NOMO-1 treated with dmso at 0.1 percent for 144 hours (cell line): ENCODE data around the gene BAG5.
A peak's percentile ranks its signal among the peaks of the same experiment; 100 is the strongest.

Experiments used
- DNase-seq: peaks from one replicate; lab custom pipeline; 2025; ENCODE audit not compliant: unreplicated experiment; lab: John Stamatoyannopoulos, UW

The BAG5 gene

DNA sequence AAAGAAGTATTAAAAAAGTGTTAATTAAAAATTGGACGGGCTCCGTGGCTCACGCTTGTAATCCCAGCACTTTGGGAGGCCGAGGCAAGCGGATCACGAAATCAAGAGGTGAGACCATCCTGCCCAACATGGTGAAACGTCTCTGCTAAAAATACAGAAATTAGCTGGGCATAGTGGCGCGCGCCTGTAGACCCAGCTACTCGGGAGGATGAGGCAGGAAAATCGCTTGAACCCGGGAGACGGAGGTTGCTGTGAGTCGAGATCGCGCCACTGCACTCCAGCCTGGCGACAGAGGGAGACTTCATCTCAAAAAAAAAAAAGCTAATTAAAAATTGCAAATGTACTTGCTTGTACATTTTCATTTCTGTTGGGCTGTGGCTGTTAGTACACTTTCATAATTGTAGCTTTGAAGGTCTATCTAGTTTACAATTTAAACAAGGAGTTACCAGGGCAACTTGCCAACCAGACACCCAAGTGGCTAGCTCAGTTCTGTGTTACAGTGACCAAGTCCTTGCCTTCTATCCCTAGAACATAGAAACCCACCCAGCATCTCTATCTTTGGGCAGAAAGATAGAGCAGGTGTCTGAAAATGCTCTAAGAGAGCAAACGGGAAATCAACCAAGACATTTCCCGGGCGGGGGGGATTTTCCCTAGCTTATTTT is 1.5 kb upstream of the BAG5 start:
- no peak for DNase-seq

DNA sequence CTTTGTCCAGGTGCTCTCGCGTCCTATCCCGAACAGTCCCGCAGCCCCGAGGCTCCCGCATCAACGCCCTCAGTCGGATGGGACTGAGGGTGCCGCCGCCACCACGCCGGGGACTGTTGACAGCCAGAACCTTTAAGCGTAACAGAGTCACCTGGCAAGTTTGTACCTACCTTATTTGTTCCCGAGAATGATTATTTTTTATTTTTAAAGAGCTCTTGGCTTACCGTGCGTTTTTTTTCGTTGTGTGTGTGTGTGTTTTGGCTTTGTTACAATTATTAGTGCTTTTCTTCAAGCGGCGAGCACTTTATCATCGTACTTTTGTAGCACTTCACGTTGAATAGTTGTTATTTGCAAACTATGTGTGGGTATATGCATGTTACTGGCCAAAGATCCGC is 766 bp upstream of the BAG5 start:
- no peak for DNase-seq

DNA sequence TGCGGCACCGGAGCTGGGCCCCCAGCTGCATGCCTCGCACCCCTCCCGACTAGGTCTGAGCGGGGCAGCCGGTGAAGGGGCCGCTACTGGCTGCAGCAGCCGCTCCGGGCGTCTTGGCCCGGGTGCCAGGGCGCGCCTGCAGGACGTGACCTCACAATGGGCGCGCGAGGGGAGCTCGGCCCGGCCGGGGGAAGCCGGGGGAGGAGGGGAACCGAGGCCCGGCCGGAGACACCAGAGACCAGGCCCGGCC is 353 bp downstream of the BAG5 start:
- no peak for DNase-seq

DNA sequence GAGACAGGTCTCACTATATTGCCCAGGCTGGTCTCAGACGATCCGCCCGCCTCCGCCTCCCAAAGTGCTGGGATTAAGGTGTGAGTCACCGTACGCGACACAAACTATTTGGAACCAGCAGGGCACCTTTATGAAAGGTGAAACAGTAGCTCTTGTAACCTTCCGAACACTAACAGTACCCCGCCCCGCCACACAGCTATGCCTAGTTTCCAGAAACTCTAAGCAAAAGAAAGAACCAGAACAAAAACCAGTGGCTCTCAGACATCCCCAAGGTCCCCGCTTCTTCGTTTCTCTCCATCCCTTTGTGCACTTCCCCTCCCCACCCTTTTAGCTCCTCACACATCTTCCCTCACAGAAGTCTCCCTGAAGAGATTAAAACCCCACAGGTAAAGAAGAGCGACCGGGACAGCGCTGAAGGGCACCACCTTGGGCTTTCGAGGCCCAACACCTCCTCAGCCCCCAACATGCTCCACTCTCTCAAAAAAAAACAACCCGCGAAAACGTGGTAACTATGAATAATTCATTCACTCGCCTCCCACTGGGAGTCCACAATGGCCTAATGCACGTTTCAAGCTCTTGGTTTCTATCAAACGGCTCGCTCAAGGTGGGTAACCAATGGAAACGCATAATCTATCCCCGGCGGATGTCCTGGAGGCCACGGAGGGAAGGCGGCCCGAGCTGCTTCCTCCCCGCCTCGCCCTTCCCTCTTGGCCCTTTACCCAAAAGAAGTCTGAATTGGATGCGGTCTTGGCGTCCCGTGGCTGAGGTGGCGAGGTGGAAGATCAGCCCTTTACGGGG is 877 bp downstream of the BAG5 start:
- DNase-seq: peak; percentile 31

DNA sequence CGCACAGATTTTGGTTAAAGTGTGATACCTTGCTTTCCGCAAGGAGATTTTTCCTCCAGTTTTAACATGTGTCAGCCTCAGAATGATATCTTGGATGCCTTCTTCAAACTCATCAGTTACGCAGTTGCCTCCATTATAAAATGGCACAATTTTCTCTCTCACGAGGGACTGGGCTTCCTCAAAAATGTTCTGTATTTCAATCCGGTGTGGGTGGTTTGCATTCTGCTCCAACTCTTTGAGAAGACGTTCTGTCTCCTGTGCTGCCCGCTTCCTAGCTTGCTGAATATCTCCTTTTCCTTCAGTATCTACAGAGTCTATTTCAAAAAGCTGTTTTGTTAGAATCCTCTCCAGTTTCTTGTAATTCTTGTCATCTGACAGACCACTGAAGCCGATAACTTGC is 1.8 kb downstream of the BAG5 start:
- no peak for DNase-seq

DNA sequence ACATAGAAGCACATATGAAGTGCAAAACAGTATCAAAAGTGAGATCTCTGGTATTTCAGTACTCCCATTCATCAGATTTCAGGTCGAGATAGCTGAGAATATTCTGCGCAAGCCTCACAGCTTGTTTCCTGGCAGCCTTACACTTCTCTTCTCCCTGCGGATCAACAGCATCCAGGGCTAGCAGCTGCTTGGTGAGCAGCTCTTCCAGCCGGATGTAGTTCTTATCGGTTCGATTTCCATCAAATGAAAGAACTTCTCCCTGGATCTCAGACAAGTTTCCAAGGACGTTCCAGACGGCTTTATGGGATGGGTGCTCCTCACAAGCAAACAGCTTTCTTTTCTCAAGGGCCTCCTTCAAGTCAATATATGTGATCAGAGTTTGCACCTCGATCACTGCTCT is 2.7 kb downstream of the BAG5 start:
- DNase-seq: no peak

DNA sequence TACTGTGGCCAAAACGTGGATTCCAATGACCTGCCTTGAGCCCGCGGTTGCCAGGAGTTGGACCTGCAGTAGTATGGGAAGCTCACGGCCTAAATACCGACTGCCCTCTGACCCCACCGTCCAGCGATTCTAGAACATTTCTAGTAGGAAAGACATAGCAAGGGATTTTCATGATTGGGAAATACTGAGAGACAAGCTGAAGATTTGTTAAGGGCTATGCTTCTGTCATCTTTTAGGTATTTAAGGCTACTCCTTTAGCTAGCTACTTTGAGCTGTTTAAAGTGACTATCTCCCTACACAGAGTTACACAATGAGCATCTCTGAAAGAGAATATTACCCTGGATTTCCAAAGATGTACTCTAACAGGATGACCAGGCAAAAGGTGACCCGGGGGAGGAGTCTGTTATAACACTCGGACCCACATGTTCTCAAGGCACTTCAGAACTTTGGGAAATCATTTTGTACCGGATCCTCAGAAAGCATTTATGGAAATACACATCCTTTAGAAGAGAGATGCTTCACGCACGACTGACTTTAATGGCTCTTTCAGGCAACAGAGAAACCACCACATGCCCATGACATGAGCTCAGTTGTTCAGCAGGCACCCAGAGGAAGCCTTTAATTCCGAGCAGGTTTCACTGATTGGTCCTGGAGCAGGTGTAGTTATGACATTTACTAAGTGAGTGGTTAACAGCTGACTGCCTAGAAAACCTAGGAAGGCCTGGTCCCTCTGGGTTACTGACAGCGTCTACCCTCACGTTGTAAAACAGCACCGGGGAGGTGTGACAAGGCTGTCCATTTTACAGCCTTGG is 4.2 kb downstream of the BAG5 start:
- DNase-seq: no peak

DNA sequence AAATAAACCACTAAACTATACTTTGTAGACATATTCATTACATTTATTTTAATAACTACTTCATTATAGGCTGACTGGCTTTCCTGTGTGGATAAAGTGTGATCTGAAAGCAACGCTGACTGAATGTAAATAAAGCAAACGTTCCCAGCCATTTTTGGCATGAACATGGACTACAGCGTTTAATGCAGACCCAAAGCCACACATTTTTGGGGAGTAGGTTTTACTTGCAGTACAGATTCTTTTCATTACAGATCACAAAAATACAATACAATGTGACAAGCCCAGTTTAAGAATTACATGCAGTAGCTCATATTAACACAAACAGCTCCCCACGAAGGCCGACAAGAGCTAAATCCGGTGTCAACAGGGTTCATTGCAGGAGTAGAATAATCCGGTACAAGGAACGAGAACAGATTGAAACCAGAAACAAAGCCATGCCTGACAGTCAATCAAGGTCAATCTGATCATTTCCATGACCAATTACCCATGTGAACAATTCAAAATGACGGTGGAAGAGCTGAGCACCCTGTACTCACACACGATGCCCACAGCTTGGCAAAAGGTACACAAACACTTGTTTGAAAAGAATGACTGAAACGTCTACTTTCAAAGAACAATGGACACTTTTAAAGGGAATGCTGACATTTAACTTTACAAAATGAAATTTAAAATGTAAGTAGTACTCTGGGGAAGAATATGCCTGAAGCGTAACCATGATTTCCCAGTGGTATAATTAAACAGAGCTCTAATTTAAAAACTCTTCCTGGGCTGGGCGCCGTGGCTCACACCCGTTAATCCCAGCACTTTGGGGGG is 5.3 kb downstream of the BAG5 start:
- DNase-seq: no peak

DNA sequence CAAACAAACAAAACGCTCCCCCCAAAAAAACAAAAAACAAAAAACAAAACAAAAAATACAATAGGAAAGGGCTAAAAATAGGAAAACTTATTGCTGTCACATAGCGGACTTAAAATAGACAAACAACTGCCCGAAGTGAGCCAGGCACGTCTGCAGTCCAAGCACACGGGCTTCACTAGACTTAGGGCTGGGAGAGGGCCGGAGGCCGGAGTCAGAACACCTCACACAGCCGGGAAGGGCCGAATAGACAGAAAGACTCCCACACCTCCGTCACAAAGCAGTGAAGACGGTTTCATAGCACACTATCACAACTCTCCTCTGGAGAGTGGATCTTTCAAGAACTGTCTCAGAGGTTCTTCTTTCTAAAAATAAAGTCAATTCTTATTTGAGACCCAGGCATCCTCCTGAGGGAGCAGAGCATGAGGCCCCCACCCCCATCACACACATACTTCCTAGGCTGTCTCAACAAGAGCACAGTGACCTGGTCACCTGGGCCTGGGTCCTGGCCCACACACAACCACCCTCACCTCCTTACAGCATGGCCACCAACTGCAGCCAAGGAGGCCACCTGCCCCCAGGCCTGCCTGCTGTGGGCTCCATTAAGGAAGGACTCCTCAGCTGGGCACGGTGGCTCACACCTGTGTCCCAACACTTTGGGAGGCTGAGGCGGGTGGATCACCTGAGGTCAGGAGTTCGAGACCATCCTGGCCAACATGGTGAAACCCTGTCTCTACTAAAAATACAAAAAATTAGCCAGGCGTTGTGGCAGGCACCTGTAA is 6.7 kb downstream of the BAG5 start:
- no peak for DNase-seq

DNA sequence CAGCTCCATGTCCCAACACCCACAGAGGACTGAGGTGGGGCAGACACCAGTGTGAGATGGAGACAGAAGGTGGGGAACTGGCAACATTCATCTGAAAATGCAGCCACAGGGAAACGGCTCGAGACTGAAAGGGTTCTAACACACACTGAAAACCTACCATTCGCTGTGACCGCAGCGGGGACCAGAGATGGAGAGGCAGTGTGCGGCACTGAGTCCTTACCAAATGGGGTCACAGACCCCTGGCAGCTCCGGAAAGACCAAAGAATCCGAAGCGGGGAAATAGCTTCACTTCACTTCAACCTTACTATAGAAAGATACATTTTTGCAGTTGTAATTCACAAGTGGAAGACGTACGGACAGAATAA is 9.6 kb downstream of the BAG5 start:
- DNase-seq: no peak

DNA sequence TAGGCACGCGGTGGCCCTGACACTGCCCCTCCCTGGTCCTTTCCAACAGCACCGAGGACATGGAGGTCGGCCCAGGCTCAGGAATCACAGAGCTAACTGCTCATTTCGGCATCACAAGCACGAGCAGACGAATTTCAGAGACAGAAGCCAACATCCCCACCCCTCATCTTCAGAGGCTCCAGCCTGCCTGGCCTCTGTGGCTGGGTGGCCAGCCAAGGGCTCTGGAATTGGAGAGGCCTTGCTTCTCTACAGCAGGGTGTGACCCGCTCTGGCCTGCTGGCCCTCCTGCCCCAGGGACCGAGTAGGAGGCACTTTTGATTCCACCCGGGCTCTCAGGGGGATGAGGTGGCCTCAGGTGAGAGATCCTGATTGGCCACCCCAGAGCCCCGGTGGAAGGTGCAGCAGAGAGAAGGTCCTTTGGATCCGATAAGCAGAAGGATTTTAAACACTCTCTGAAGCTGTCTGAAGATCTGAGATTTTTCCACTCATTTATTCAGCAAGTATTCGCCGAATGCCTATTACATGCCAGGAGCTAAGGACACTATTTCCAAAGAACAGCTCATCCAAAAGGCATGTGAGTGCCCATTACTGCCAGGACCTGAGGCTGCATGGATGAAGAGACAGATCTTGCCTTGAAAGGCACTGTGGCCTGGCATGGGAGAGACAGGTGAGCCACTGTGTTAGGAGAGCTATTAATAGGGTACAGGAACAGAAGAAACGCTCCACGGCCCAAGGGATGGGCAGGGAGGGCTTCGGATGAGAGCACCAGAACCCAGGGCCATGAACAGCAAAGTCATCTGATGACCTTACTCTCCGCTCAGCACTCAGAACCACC is 10.2 kb downstream of the BAG5 start:
- no peak for DNase-seq

DNA sequence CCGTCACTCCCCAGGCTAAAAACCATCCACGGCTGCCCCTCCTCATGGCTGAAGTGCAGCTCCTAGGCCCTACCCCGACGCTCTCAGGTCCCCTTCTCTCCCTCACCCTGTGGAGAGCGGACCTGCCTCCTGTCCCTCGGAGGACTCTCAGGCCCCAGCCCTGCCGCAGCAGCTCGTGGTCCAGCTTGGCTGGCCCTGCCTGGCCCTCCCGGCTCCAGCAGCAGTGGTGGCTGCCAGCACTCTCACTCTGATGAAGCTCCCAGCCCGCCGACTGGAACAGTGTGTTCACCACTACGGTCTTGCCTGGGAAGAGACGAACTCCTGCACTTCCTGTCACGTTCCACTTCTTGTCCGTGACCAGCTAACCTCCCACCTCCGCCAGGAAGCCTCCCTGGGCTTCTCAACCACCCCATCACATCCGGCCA is 11.1 kb downstream of the BAG5 start:
- DNase-seq: no peak

DNA sequence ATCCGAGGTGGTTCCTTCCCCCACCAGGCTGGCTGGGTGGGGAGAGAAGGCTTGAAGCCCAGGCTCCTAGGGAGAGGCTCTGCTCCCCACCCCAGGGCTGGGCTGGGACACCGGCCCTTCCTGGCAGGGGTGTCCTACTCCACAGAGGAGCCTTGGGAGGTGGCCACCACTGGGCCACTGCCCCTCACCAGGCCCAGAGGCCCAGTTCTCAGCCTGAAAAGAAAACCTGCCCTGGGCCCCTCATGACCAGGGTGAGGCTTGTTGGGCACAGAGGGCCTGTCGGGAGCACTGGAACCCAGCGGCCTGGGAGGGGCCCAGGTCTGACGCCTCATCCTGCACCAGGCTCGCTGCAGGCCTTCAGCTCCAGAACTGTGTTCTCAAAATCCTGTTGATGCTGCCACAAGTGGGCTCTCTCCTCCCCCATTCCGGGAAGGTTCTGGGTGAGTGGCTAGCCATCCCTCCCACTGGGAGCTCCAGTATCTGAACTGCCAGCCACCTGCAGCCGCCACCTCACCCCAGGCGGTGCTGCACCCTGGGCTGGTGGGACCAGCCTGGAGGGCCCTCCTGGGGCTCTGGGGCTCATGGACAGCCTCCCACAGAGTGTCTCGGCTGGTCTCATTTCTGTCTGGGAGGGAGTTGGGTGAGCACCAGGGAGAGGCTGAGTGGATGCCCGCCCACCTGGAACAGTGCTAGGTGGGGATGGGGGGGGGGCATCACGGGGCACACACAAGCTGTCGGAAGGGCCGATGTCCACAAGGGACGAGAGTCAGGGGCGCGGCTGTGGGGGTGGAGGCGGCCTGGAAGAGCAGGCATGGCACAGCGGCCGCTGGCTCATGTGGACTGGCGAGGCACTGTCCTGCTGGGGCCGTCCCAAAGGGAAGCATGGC is 11.8 kb downstream of the BAG5 start:
- DNase-seq: no peak

DNA sequence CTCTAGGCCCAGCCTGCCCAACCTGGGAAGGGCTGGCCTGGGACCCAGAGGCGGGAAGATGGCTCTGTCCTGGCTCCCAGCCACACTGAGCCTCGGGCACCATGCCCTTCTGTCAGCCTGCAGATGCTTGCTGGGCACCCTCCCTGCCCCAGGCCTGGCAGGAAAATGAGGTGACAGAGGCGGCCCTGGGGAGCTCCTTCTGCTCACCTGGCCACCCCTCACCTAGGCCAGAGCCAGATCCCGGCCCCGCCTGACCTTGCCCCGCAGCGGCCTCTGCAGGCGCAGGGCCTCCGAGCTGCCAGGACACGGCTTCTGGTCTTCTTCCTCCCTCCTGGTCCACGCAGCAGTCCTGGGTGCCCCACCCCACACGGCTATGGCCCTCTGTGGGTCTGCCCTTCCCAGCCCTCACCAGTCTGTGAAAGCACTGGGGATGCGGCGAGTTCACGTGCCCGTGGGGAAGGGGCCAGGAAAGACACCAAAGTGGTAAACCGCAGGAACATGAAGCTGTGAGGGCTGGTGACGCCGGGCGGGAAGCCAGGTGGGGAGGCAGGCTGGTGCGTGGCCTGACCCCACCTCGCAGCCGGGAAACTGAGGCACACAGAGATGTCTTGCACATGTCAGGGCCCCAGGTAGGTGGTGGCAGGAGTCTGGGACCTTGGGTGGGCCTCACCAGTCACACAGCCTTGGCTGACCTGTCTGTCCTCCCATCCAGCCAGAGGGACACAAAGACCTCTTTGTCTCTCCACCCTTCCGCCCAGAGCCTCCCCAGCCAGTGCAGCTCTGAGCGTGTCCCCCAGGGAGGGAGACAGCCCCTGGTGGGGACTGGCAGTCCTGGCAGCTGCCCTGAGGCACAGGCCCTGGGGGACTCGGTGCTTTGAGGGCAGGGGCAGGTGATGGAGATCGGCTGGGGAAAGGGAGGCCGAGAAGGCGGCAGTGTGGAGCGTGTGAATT is 12.8 kb downstream of the BAG5 start:
- no peak for DNase-seq

DNA sequence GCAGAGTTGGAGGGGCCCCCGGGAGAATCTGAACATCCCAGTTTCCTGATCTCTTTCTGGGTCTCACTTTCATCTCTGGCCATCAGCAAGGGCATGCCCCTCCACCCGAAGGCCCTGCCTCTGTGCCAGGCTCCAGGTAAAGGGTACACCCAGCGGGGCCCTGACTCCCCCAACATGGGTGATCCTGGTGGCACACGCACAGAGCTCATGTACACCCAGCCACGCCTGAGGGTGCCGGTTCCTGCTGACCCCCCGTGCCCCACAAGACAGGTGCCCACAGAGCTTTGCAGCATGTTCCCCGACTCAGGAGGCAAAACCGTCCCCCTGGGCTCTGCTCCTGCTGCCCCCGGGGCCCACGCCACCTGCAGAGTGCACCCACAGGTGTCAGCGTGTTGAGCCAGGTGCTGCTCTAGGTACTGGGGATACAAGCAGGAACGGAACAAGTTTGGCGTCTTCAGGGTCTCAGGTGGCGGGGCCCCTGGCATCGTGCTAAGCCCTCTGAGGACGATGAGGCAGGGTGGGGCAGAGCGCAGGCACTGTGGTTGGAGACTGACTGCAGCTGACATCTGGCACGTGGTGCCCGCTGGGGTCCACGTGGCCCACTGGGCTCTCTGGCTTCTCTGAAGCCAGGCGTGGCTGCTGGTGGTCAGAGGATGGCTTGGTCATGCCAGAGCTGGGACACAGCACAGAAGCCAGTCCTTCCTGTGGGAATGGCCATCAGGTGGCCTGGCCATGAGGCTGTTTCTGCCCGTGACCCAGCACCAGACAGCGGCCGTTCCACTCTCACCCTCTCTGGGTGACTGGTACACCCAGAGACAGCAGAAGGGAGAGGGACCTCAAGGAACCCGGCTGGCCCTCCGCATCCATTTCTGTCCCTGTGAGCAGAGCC is 13.8 kb downstream of the BAG5 start:
- no peak for DNase-seq

DNA sequence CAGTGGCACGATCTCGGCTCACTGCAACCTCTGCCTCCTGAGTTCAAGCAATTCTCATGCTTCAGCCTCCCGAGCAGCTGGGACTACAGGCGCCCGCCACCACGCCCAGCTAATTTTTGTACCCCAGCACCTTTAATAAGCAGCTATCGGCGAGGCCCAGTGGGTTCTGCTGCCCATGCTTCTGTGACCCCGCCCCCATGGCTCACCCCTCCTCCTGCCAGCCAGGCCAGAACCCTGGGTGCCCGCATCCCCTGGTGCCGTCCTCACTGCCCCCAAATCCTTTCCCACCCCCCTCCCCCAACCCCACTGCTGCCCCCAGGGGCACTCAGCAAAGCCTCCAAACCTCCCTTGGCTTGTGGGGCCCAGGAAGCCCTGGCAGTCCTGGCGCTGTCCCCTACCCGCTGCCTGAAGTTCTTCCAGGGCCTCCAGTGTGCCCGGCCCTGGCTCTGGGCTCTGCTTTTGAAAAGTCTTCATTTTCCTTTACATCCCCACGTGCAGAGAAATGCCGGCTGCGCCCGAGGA is 14.5 kb downstream of the BAG5 start:
- DNase-seq: no peak
